ENCODE data around the gene LSM12.
"Not testable (repeated sequence)": the region's sequence is repeated elsewhere in the genome, so short reads cannot be mapped to it uniquely, and the experiment has no call there.

The LSM12 gene

DNA sequence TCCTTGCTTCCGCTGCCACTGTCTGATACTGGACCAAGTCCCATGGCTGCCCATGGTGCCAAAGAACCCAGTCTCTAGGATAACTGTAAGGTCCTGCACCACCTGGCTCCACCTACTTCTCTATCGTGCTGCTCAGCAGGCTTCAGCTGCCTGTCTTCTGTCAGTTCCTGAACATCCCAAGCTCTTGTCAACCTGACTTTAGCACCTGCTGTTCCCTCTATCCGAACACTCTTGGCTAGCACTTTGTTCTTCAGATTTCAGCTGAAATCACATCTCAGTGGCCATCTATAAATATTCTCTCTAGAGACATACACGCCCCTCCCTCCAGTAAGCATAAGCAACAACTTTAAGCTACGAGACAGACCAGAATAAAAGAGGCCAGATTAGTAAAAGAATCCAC lies 36.7 kb downstream of the LSM12 start:
- no peak overlapping the region for H3K9ac ChIP-seq (ENCODE audit: low read length)
- H3K4me1 ChIP-seq (ENCODE audit: control insufficient read depth, insufficient read depth, low read length), result no peaks in the 10 kb centered on the region
- H3K4me3 ChIP-seq (ENCODE audit: low read length), result no peak overlapping the region
- no peaks in the 10 kb centered on the region for H3K9me3 ChIP-seq (ENCODE audit: control insufficient read depth, low read length)
- DNase-seq (ENCODE audit: low read depth), result no peak
- H3K36me3 ChIP-seq (ENCODE audit: control insufficient read depth, insufficient read depth, low read length, severe bottlenecking), result peaks cover 40% of the 10 kb centered on the region
- no peaks in the 10 kb centered on the region for H3K27me3 ChIP-seq (replicated peaks; ENCODE audit: control insufficient read depth, insufficient read depth, low read length)

DNA sequence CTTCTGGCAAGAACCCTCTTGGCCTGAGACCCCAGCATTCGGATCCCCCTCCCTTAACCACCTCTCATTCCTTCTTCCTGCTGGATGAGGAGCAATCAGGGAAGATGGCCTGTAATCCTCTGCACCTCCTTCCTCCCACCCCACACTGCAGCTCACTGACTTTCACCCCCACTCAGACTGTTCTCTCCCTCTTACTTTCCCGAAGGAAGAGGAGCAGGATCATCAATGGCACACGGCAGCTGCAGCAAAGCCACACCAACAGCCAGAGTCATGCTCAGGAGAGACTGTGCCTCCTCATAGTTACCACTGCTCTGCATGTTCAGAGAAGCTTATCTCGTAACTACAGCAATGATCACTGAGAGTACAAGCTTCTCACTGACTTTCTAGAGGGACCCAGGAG lies 41.6 kb downstream of the LSM12 start:
- DNase-seq (ENCODE audit: low read depth), result no peak
- Histone ChIP-seq H3K9me3 (ENCODE audit: control insufficient read depth, low read length) (no peaks in the 10 kb centered on the region), H3K4me1 (ENCODE audit: control insufficient read depth, insufficient read depth, low read length) (no peaks in the 10 kb centered on the region), H3K27me3 (replicated peaks; ENCODE audit: control insufficient read depth, insufficient read depth, low read length) (no peaks in the 10 kb centered on the region), H3K4me3 (ENCODE audit: low read length) (no peak overlapping the region), H3K9ac (ENCODE audit: low read length) (no peak overlapping the region), H3K36me3 (ENCODE audit: control insufficient read depth, insufficient read depth, low read length, severe bottlenecking) (peaks cover 19% of the 10 kb centered on the region)

DNA sequence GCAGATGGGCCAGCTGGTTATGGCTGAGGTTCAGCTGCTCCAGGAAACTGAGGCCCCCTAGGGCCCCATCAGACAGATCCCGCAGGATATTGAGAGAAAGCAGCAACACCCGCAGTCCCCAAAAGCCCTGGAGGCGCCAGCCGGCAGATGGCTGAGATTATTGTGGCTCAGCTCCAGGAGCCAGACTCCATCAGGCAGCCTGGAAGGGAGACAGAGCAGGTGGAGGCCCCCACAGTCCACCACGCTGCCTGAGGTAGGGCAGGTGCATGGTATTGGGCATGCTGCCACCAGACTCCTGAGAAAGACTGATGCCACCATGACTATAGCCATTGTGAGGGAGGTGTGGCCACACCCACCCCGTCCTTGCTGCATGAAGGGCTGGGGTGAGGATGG lies 42.2 kb downstream of the LSM12 start:
- no peak for DNase-seq (ENCODE audit: low read depth)
- H3K4me1 ChIP-seq (ENCODE audit: control insufficient read depth, insufficient read depth, low read length), result no peaks in the 10 kb centered on the region

DNA sequence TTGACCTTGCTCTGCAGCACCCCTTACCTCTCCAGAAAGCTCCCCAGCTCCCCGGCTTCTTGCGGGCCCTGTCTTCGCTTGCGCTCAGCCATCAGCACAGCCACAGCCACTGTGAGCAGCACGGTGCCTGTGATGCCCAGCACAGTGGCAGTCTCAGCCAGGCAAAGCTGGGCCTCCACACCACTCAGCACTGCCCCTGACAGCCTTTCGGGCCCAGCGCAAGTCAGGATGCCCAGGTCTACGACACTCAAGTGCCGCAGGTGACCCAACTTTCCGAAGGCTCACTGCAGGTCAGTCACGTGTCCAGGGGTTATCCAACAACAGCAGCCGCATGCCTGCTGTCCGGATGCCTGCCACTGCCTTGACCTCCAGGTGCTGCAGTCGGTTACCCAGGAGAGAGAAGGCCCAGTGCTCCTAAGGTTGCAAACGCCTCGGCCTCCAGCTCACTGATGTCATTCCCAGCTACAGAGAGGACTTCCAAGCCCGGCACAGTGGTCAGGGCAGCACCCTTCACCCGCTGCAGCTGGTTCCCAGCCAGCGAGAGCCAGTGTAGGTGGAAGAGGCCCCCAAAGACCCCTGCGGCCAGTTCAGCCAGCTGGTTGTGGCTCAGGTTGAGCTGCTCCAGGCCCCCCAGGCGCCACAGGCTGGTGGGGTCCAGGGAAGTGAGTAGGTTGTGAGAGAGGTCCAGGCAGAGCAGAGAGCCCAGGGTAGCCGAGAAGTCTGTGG lies 42.8 kb downstream of the LSM12 start:
- Histone ChIP-seq H3K4me1 (ENCODE audit: control insufficient read depth, insufficient read depth, low read length) (no peaks in the 10 kb centered on the region), H3K9ac (ENCODE audit: low read length) (no peak overlapping the region), H3K27me3 (replicated peaks; ENCODE audit: control insufficient read depth, insufficient read depth, low read length) (no peaks in the 10 kb centered on the region), H3K4me3 (ENCODE audit: low read length) (no peak overlapping the region), H3K36me3 (ENCODE audit: control insufficient read depth, insufficient read depth, low read length, severe bottlenecking) (peaks cover 16% of the 10 kb centered on the region), H3K9me3 (ENCODE audit: control insufficient read depth, low read length) (no peaks in the 10 kb centered on the region)
- no peak for DNase-seq (ENCODE audit: low read depth)

More for the DNA sequence above, 42.2 kb downstream of the LSM12 start:
- Histone ChIP-seq H3K9me3 (ENCODE audit: control insufficient read depth, low read length) (no peaks in the 10 kb centered on the region), H3K4me3 (ENCODE audit: low read length) (no peak overlapping the region), H3K27me3 (replicated peaks; ENCODE audit: control insufficient read depth, insufficient read depth, low read length) (no peaks in the 10 kb centered on the region), H3K9ac (ENCODE audit: low read length) (no peak overlapping the region), H3K36me3 (ENCODE audit: control insufficient read depth, insufficient read depth, low read length, severe bottlenecking) (peaks cover 20% of the 10 kb centered on the region)

DNA sequence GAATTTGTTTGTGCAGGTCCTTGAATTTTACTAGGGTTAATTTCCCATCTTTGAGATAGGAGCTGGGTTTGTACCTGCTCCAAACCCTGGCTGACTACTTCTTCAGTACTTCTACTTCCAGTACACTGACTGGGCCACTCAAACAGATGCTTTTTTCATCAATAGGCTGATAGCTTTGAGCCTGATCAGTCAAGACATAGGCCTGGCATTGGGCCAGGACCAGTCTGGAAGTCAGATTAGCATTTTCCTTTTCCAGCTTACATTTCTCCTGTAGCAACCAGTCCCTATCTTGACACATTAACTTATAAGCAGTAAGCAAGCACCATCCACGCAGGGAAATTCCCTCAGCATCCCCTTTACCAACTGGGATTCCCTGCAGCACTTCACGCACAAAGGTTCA lies 44.2 kb downstream of the LSM12 start:
- H3K4me1 ChIP-seq (ENCODE audit: control insufficient read depth, insufficient read depth, low read length), result no peaks in the 10 kb centered on the region
- H3K36me3 ChIP-seq (ENCODE audit: control insufficient read depth, insufficient read depth, low read length, severe bottlenecking), result peaks cover 16% of the 10 kb centered on the region

DNA sequence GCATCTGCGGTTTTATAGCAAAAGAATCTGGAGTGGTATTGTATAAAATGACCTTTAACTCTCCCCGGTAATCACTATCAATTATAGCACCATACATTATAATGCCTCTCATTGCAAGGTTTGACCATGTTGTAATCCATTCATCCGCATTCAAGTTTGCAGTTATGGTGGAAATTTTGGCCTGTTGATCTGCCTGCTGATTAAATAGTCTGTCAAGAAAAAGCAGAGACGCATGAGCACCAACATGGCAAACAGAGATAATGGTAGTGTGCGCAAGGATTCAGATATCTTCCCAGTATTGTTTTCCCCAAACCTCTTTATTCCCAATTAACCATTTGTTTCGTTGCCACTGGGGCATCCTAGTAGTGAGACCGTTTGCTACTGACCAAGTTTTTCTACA lies 45.2 kb downstream of the LSM12 start:
- H3K36me3 ChIP-seq (ENCODE audit: control insufficient read depth, insufficient read depth, low read length, severe bottlenecking), result peaks cover 16% of the 10 kb centered on the region
- H3K4me3 ChIP-seq (ENCODE audit: low read length); H3K4me1 ChIP-seq (ENCODE audit: control insufficient read depth, insufficient read depth, low read length); H3K27me3 ChIP-seq (replicated peaks; ENCODE audit: control insufficient read depth, insufficient read depth, low read length); DNase-seq (ENCODE audit: low read depth); H3K9ac ChIP-seq (ENCODE audit: low read length); H3K9me3 ChIP-seq (ENCODE audit: control insufficient read depth, low read length): not testable (repeated sequence)

More for the DNA sequence above, 44.2 kb downstream of the LSM12 start:
- DNase-seq (ENCODE audit: low read depth), result no peak
- no peak overlapping the region for H3K4me3 ChIP-seq (ENCODE audit: low read length)
- H3K9me3 ChIP-seq (ENCODE audit: control insufficient read depth, low read length), result no peaks in the 10 kb centered on the region
- H3K27me3 ChIP-seq (replicated peaks; ENCODE audit: control insufficient read depth, insufficient read depth, low read length), result no peaks in the 10 kb centered on the region
- H3K9ac ChIP-seq (ENCODE audit: low read length), result no peak overlapping the region

DNA sequence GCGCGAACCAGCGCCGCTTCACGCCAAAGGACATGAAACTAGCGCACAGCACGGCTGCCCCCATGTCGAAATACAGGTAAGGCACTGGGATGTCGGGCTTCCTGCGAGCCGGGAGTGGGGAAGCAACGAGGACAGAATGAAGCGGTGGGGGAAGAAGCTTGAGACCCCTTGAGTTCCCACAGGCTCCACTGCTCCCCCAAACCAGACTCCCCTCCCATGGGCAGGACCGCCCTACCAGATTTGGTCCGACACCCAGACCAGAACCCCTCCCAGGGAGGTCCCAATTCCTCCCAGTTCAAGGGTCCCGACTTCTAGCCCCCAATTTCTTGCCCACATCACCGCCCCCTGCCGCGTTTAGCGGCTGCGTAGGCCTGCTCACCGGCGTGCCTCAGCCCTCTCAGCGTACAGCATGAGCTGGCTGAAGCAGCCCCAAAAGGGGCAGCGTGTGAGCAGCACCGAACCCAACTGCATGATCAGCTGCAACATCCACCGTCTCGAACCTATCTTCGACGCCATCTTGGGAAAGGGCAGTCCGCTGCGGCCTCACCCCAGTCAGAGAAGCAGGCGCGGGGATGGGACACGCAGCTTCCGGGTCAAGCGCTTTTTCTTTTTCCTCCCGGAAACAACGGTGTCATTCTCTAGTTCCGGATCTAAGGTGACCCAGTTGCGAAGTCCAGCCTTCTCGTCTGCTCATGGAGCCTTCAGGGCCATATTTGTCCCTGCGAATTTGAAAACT lies 51.9 kb downstream of the LSM12 start, which contains the start of gene TMEM101:
TMEM101 (minus strand) TSS at position 527 of the 736 bp plus-strand sequence; CDS start at position 516, 11 bp downstream.
- Histone ChIP-seq H3K9me3 (ENCODE audit: control insufficient read depth, low read length) (no peaks in the 10 kb centered on the region), H3K9ac (ENCODE audit: low read length) (peak within 1 kb of the TSS; percentile 97), H3K27me3 (replicated peaks; ENCODE audit: control insufficient read depth, insufficient read depth, low read length) (no peaks in the 10 kb centered on the region), H3K36me3 (ENCODE audit: control insufficient read depth, insufficient read depth, low read length, severe bottlenecking) (peaks cover 9% of the 10 kb centered on the region), H3K4me3 (ENCODE audit: low read length) (peak within 1 kb of the TSS; percentile 96), H3K4me1 (ENCODE audit: control insufficient read depth, insufficient read depth, low read length) (peaks cover 12% of the 10 kb centered on the region)
- peak; percentile 97 for DNase-seq (ENCODE audit: low read depth)

DNA sequence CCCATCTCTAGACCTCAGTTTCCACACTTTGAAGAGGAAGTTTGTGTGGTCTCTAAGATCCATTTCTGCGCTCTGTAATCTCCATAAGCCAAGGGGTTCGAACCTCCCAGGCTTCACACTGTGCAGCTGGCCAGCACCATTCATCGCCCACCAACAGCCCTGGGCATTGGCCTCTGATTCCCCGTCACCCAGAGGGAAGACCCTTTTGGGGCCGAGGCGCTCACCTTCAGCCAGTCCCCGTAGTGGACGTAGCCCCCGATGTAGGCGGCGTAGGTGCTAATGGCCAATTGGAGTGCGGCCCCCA lies 52.4 kb downstream of the LSM12 start:
- Histone ChIP-seq H3K4me3 (ENCODE audit: low read length) (peak overlapping the region; percentile 96), H3K9ac (ENCODE audit: low read length) (peak overlapping the region; percentile 97), H3K4me1 (ENCODE audit: control insufficient read depth, insufficient read depth, low read length) (peaks cover 17% of the 10 kb centered on the region), H3K27me3 (replicated peaks; ENCODE audit: control insufficient read depth, insufficient read depth, low read length) (no peaks in the 10 kb centered on the region), H3K9me3 (ENCODE audit: control insufficient read depth, low read length) (no peaks in the 10 kb centered on the region), H3K36me3 (ENCODE audit: control insufficient read depth, insufficient read depth, low read length, severe bottlenecking) (peaks cover 7% of the 10 kb centered on the region)
- no peak for DNase-seq (ENCODE audit: low read depth)

DNA sequence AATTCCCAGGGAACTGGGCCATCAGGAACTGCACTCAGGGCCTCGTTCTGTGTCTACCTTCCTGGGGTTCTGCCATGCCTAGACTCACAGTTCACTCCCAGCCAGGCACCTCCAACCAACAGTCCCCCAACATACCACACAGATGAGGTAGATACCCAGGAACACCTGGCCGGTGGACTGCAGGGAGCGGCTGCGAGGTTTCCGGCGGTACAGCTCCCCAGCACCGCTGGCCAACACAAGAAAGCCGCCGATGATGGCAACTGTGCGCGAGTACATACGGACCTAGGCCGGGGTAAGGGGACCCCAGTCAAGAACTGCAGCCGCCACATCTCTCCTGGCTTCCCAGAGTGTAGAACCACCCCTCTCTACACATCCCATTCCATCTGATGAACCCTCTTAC lies 53.6 kb downstream of the LSM12 start:
- no peak for DNase-seq (ENCODE audit: low read depth)
- no peaks in the 10 kb centered on the region for H3K27me3 ChIP-seq (replicated peaks; ENCODE audit: control insufficient read depth, insufficient read depth, low read length)
- H3K4me3 ChIP-seq (ENCODE audit: low read length), result no peak overlapping the region
- H3K4me1 ChIP-seq (ENCODE audit: control insufficient read depth, insufficient read depth, low read length), result peaks cover 24% of the 10 kb centered on the region
- no peaks in the 10 kb centered on the region for H3K9me3 ChIP-seq (ENCODE audit: control insufficient read depth, low read length)
- no peak overlapping the region for H3K9ac ChIP-seq (ENCODE audit: low read length)
- H3K36me3 ChIP-seq (ENCODE audit: control insufficient read depth, insufficient read depth, low read length, severe bottlenecking), result peaks cover 7% of the 10 kb centered on the region

DNA sequence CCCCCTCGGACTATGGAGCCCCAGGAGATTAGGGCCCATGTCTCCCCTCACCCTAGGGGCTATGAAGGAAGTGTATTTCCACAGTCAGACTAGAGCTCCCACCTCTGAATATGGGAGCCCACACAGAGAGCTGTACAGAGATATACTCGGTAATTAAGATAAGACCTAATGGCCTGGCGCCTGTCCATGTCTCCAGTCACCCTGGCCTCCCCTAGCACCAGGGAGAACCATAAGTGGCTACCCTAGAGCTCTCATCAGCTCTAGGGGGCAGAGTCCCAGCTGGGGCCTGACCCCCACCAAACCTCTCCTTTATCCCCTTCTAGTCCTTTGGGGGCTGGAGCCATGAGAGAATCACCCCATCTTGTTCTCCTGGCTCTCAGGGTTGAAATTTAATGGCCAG lies 54.1 kb downstream of the LSM12 start:
- Histone ChIP-seq H3K9me3 (ENCODE audit: control insufficient read depth, low read length) (no peaks in the 10 kb centered on the region), H3K4me1 (ENCODE audit: control insufficient read depth, insufficient read depth, low read length) (peaks cover 29% of the 10 kb centered on the region), H3K9ac (ENCODE audit: low read length) (no peak overlapping the region), H3K27me3 (replicated peaks; ENCODE audit: control insufficient read depth, insufficient read depth, low read length) (no peaks in the 10 kb centered on the region), H3K36me3 (ENCODE audit: control insufficient read depth, insufficient read depth, low read length, severe bottlenecking) (peaks cover 7% of the 10 kb centered on the region), H3K4me3 (ENCODE audit: low read length) (no peak overlapping the region)
- DNase-seq (ENCODE audit: low read depth), result no peak

DNA sequence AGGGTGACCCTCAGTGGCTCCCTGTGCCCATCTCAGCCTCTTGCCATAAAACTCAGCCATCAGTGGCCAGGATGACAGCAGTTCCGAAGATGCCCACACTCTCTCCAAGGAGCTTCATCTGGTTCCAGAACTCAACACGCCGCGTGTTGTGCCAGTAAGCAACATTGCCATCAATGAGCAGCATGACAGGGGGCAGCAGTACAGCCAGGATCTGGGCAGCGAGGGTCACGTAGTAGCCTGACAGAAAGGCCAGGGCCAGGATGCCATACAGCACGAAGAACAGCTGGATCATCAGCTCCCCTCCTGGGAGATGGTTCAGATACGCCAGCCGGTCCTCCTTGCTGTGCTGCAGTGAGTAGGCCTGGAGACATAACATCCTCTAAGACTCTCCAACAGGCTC lies 54.6 kb downstream of the LSM12 start:
- no peaks in the 10 kb centered on the region for H3K27me3 ChIP-seq (replicated peaks; ENCODE audit: control insufficient read depth, insufficient read depth, low read length)
- H3K4me1 ChIP-seq (ENCODE audit: control insufficient read depth, insufficient read depth, low read length), result peaks cover 34% of the 10 kb centered on the region
- H3K9ac ChIP-seq (ENCODE audit: low read length), result peak overlapping the region; percentile 19
- DNase-seq (ENCODE audit: low read depth), result no peak
- H3K4me3 ChIP-seq (ENCODE audit: low read length), result no peak overlapping the region
- H3K9me3 ChIP-seq (ENCODE audit: control insufficient read depth, low read length), result no peaks in the 10 kb centered on the region
- peaks cover 7% of the 10 kb centered on the region for H3K36me3 ChIP-seq (ENCODE audit: control insufficient read depth, insufficient read depth, low read length, severe bottlenecking)
